ENCODE results near the gene RAB4A. TPM values are rescaled to one million over a fixed set of nuclear protein-coding genes. Genes with fewer than 3 reads are reported as not detected.

The RAB4A gene
- total RNA-seq, 1 experiment from 2014 or later: 98.9 TPM

DNA sequence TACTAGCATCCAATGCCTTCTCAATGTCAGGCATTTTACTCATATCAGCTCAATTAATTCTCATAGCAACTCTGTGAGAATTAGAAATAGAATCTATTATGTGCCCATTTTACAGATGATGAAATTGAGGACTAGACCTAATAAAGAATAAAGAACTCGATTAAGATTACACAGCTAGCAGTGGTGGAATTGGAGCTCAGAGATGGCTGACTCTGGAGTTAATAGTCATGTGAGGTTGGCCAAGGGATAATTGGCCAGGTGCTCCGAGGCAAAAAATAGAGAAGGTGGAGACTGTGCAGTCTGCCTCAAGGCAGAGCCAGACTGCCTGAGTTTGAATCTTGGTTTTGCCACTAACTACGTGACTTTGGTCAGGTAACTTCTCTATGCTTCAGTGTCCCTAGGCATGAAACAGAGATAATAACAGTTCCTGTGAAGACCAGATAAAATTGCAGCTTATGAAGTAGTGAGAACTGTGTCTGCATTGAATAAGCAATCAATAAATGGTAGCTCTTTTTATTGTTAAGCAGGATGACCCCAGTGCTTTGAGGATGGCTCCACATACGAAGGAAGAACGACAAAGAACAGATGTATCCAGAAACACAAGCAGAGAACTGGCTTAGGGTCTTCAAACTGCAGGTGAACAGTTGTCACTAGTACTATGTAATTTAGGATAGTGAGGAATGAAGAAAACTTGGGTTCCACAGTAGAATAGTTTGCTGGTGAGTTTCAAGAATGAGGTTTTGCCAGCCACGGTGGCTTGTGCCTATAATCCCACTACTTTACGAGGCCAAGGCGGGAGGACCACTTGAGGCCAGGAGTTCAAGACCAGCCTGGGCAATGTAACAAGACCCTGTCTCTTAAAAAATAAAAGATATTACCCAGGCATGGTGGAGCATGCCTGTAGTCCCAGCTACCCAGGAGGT, 78.8 kb downstream of the RAB4A start:
- no peaks in the 10 kb centered on the region for H3K27me3 ChIP-seq (replicated peaks; ENCODE audit: control insufficient read depth, insufficient read depth, low read length)
- Mint-ChIP-seq H3K27ac (ENCODE audit: unreplicated experiment) (no peak overlapping the region), H3K9me3 (ENCODE audit: unreplicated experiment) (peaks cover 12% of the 10 kb centered on the region), H3K27me3 (ENCODE audit: insufficient read depth, unreplicated experiment) (peaks cover 7% of the 10 kb centered on the region), H3K4me1 (ENCODE audit: low read depth, unreplicated experiment) (no peaks in the 10 kb centered on the region), H3K36me3 (ENCODE audit: insufficient read depth, unreplicated experiment) (no peaks in the 10 kb centered on the region), H3K4me3 (ENCODE audit: unreplicated experiment) (no peak overlapping the region)
- no peak for DNase-seq
- TF ChIP-seq, protein P1, sequence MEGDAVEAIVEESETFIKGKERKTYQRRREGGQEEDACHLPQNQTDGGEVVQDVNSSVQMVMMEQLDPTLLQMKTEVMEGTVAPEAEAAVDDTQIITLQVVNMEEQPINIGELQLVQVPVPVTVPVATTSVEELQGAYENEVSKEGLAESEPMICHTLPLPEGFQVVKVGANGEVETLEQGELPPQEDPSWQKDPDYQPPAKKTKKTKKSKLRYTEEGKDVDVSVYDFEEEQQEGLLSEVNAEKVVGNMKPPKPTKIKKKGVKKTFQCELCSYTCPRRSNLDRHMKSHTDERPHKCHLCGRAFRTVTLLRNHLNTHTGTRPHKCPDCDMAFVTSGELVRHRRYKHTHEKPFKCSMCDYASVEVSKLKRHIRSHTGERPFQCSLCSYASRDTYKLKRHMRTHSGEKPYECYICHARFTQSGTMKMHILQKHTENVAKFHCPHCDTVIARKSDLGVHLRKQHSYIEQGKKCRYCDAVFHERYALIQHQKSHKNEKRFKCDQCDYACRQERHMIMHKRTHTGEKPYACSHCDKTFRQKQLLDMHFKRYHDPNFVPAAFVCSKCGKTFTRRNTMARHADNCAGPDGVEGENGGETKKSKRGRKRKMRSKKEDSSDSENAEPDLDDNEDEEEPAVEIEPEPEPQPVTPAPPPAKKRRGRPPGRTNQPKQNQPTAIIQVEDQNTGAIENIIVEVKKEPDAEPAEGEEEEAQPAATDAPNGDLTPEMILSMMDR (IDR thresholded peaks at IDR 0.05; ENCODE audit: insufficient read depth in 1 of 2, low read depth in 1 of 2, low read length in 1 of 2, severe bottlenecking in 1 of 2, unreplicated experiment in 1 of 2): no peak
- POLR2A ChIA-PET: no interaction called here
- CTCF ChIA-PET: interaction anchor here (0.6 to 1.3 kb wide), 2 partner anchors 132 to 833 kb away, joined by 3 read pairs; no protein-coding TSS in a partner anchor
- no peaks in the 10 kb centered on the region; the same call in 1 of the 2 replicates for H3K9me3 ChIP-seq
- BruUV-seq (replicated peaks): no TSS peak
- no peaks in the 10 kb centered on the region for H3K36me3 ChIP-seq (ENCODE audit: control insufficient read depth, insufficient read depth, low read length)
- intact Hi-C loops (cut with micrococcal nuclease; ENCODE audit: unreplicated experiment): no loop called here
- no peaks in the 10 kb centered on the region for H3K4me1 ChIP-seq
- H3K4me3 ChIP-seq (ENCODE audit: low read depth, low read length): no peak overlapping the region

GRCh38 chr1:229352975-229353374, 82.1 kb downstream of the RAB4A start:
- intact Hi-C loops (cut with micrococcal nuclease; ENCODE audit: unreplicated experiment): no loop called here
- ChIA-PET POLR2A (no interaction called here), CTCF (no interaction called here)
- Mint-ChIP-seq H3K9me3 (ENCODE audit: unreplicated experiment) (peaks cover 21% of the 10 kb centered on the region), H3K27me3 (ENCODE audit: insufficient read depth, unreplicated experiment) (peaks cover 8% of the 10 kb centered on the region), H3K4me1 (ENCODE audit: low read depth, unreplicated experiment) (no peaks in the 10 kb centered on the region), H3K36me3 (ENCODE audit: insufficient read depth, unreplicated experiment) (no peaks in the 10 kb centered on the region), H3K4me3 (ENCODE audit: unreplicated experiment) (no peak overlapping the region), H3K27ac (ENCODE audit: unreplicated experiment) (no peak overlapping the region)
- no peak for DNase-seq
- BruUV-seq (replicated peaks): no TSS peak
- H3K4me3 ChIP-seq (ENCODE audit: low read depth, low read length): no peak overlapping the region
- TF ChIP-seq, protein P1 (IDR thresholded peaks at IDR 0.05; ENCODE audit: insufficient read depth in 1 of 2, low read depth in 1 of 2, low read length in 1 of 2, severe bottlenecking in 1 of 2, unreplicated experiment in 1 of 2): no peak
- no peaks in the 10 kb centered on the region; the same call in 1 of the 2 replicates for H3K9me3 ChIP-seq
- H3K4me1 ChIP-seq: no peaks in the 10 kb centered on the region
- no peaks in the 10 kb centered on the region for H3K27me3 ChIP-seq (replicated peaks; ENCODE audit: control insufficient read depth, insufficient read depth, low read length)
- no peaks in the 10 kb centered on the region for H3K36me3 ChIP-seq (ENCODE audit: control insufficient read depth, insufficient read depth, low read length)

- POLR2A ChIA-PET: no interaction called here
Observed at GRCh38 chr1:229354226-229354625, 83.3 kb downstream of the RAB4A start.

More at GRCh38 chr1:229354226-229354625, 83.3 kb downstream of the RAB4A start:
- Mint-ChIP-seq H3K27me3 (ENCODE audit: insufficient read depth, unreplicated experiment) (peaks cover 12% of the 10 kb centered on the region), H3K9me3 (ENCODE audit: unreplicated experiment) (peaks cover 21% of the 10 kb centered on the region), H3K4me3 (ENCODE audit: unreplicated experiment) (no peak overlapping the region), H3K4me1 (ENCODE audit: low read depth, unreplicated experiment) (no peaks in the 10 kb centered on the region), H3K36me3 (ENCODE audit: insufficient read depth, unreplicated experiment) (no peaks in the 10 kb centered on the region), H3K27ac (ENCODE audit: unreplicated experiment) (no peak overlapping the region)
- no peaks in the 10 kb centered on the region for H3K4me1 ChIP-seq
- BruUV-seq (replicated peaks): no TSS peak
- TF ChIP-seq, protein P1 (IDR thresholded peaks at IDR 0.05; ENCODE audit: insufficient read depth in 1 of 2, low read depth in 1 of 2, low read length in 1 of 2, severe bottlenecking in 1 of 2, unreplicated experiment in 1 of 2): no peak
- intact Hi-C loops (cut with micrococcal nuclease; ENCODE audit: unreplicated experiment): no loop called here
- no peaks in the 10 kb centered on the region for H3K27me3 ChIP-seq (replicated peaks; ENCODE audit: control insufficient read depth, insufficient read depth, low read length)
- DNase-seq: no peak
- no peaks in the 10 kb centered on the region; the same call in 1 of the 2 replicates for H3K9me3 ChIP-seq
- no peaks in the 10 kb centered on the region for H3K36me3 ChIP-seq (ENCODE audit: control insufficient read depth, insufficient read depth, low read length)
- CTCF ChIA-PET: no interaction called here
- H3K4me3 ChIP-seq (ENCODE audit: low read depth, low read length): no peak overlapping the region

Other genes with a start within 250 kb of the RAB4A start
- 11.3 and 11.5 TPM in 2 replicates for gene CCSAP, start 71.9 kb downstream of the RAB4A start, total RNA-seq (2022)
- 5.1 and 9.5 TPM in 2 replicates for gene ACTA1, start 163.0 kb downstream of the RAB4A start, total RNA-seq (2022)
- gene NUP133, start 237.2 kb downstream of the RAB4A start, total RNA-seq (2022): 54.5 and 59.3 TPM in 2 replicates